HepG2 (cell line): ENCODE data around the gene PPP2R2B. TPM values are rescaled to one million over a fixed set of nuclear protein-coding genes. Genes with fewer than 3 reads are reported as not detected.

Experiments
- ATAC-seq: fragments of 200-7000 bp; cut with Tn5 transposase; 3 replicates; pipeline ENCODE4 v1.9.1; 2020; ENCODE audit warnings: mild to moderate bottlenecking, moderate library complexity
- BruUV-seq: library from RNA; stranded (reverse); fragments of 400-500 nt; replicated peaks from 2 replicates; lab custom pipeline; 2021; lab: Mats Ljungman, UMichigan
- CTCF ChIA-PET: fragments of 300-600 bp; formaldehyde crosslinking; extraction: SDS; loops from one replicate; lab custom pipeline; 2021; ENCODE audit warnings: low total read pairs, inconsistent platforms, low intra/inter-chr PET ratio; lab: Yijun Ruan, JAX
- POLR2A ChIA-PET: fragments of 350-600 bp; sonication (Branson Sonifier 250); formaldehyde crosslinking; loops from one replicate; lab custom pipeline; 2020; ENCODE audit warnings: antibody characterized with exemption, inconsistent platforms; lab: Yijun Ruan, JAX
- DNase-seq: peaks from one replicate; pipeline ENCODE4 v3.0.0-alpha.2; 2015; ENCODE audit warnings: low spot score
- FAIRE-seq: peaks from 3 replicates; lab custom pipeline; 2011; peaks lifted over from hg19 to GRCh38; lab: Jason Lieb, UNC
- H2AFZ ChIP-seq: one replicate; pipeline ENCODE4 v1.6.1; 2011; ENCODE audit warnings: low read length, inconsistent platforms
- H3K27ac ChIP-seq: fragments of 300-600 bp; 3 replicates; pipeline ENCODE4 v1.8.0; 2011; ENCODE audit warnings: mixed run types, mild to moderate bottlenecking, mixed read lengths, low read length, inconsistent platforms; ENCODE audit not compliant: insufficient read depth; ENCODE audit errors: extremely low read length
- H3K27me3 ChIP-seq, 2 experiments: fragments of 200-600 bp in 1 of 2; 2 replicates in 1 of 2; 3 replicates in 1 of 2; pipeline versions ENCODE4 v1.6.0 to v1.8.0; 2011; ENCODE audit warnings: low read length in 2 of 2, mild to moderate bottlenecking in 2 of 2, moderate library complexity in 2 of 2, inconsistent platforms in 1 of 2; ENCODE audit not compliant: insufficient read depth in 2 of 2, control insufficient read depth in 1 of 2
- H3K36me3 ChIP-seq, 2 experiments: fragments of 200-600 bp in 1 of 2; replicated peaks in 1 of 2; 2 replicates in 1 of 2; 3 replicates in 1 of 2; pipeline versions ENCODE4 v1.5.1 to v1.8.0; 2011; ENCODE audit warnings: low read length in 2 of 2, inconsistent platforms in 1 of 2; ENCODE audit not compliant: insufficient read depth in 2 of 2, control insufficient read depth in 1 of 2
- H3K4me1 ChIP-seq: 2 replicates; pipeline ENCODE4 v1.5.1; 2012; ENCODE audit warnings: low read length, inconsistent platforms; ENCODE audit not compliant: insufficient read depth
- H3K4me2 ChIP-seq: 2 replicates; pipeline ENCODE4 v1.6.0; 2011; ENCODE audit warnings: low read depth, low read length, inconsistent platforms
- H3K4me3 ChIP-seq, 3 experiments: fragments of 200-600 bp in 1 of 3; sonication (generic), shearing (Covaris generic) in 1 of 3; replicated peaks in 1 of 3; 2 replicates each; pipeline ENCODE4 v1.5.1; 2011 to 2016; ENCODE audit warnings: low read length in 3 of 3, inconsistent platforms in 2 of 3, low read depth in 2 of 3, mild to moderate bottlenecking in 2 of 3, control low read depth in 1 of 3, mixed read lengths in 1 of 3; ENCODE audit not compliant: insufficient read depth in 1 of 3
- H3K79me2 ChIP-seq: one replicate; pipeline ENCODE4 v1.6.1; 2011; ENCODE audit warnings: low read length, inconsistent platforms; ENCODE audit not compliant: insufficient read depth
- H3K9ac ChIP-seq: 2 replicates; pipeline ENCODE4 v1.6.0; 2011; ENCODE audit warnings: mild to moderate bottlenecking, low read depth, low read length, inconsistent platforms; ENCODE audit not compliant: insufficient read depth
- H3K9me3 ChIP-seq: 2 replicates; pipeline ENCODE4 v1.5.1; 2012; ENCODE audit warnings: mild to moderate bottlenecking, low read length
- H4K20me1 ChIP-seq: 2 replicates; pipeline ENCODE4 v1.6.0; 2011; ENCODE audit warnings: inconsistent platforms, mild to moderate bottlenecking, low read length, moderate library complexity; ENCODE audit not compliant: insufficient read depth
- DPF2 ChIP-seq: sonication (generic); formaldehyde crosslinking; IDR thresholded peaks from 2 replicates; pipeline ENCODE4 v1.4.0; 2020; ENCODE audit warnings: mild to moderate bottlenecking, low read depth, missing genetic modification reagents, borderline replicate concordance
- SATB2 ChIP-seq: sonication (generic); formaldehyde crosslinking; IDR thresholded peaks from 2 replicates; pipeline ENCODE4 v1.5.0; 2020; ENCODE audit warnings: missing genetic modification reagents
- TSC22D2 ChIP-seq: sonication (generic); formaldehyde crosslinking; IDR thresholded peaks from 2 replicates; pipeline ENCODE4 v1.5.1; 2020; ENCODE audit warnings: missing genetic modification reagents, mild to moderate bottlenecking, borderline replicate concordance
- ZNF17 ChIP-seq: sonication (generic); formaldehyde crosslinking; IDR thresholded peaks from 2 replicates; pipeline ENCODE4 v1.5.0; 2020; ENCODE audit warnings: mild to moderate bottlenecking, missing genetic modification reagents
- ZSCAN21 ChIP-seq: sonication (generic); formaldehyde crosslinking; IDR thresholded peaks from 2 replicates; pipeline ENCODE4 v1.8.0; 2022; ENCODE audit warnings: mild to moderate bottlenecking, missing genetic modification reagents, moderate library complexity, borderline replicate concordance
- ZSCAN29 ChIP-seq: sonication (generic); formaldehyde crosslinking; conservative IDR thresholded peaks from 2 replicates; pipeline ENCODE4 v1.4.0; 2020; ENCODE audit warnings: mild to moderate bottlenecking, missing genetic modification reagents
- WGBS: methylation state at CpG from one replicate; pipeline ENCODE4 v1.1.6; 2017; ENCODE audit warnings: low lambda C conversion rate; 5-methylcytosine and 5-hydroxymethylcytosine counted together
- in situ Hi-C: cut with HindIII; loops from 2 replicates; pipeline ENCODE4 v1.10.0; 2017; ENCODE audit warnings: low pct_unique_long_range_greater_than_20kb; ENCODE audit not compliant: extremely low pct_ligation_motif_present
- intact Hi-C: fragments of 100-400 bp; cut with micrococcal nuclease; formaldehyde crosslinking; loops from one replicate; pipeline ENCODE4 v1.10.0; 2022; ENCODE audit not compliant: unreplicated experiment
- polyA plus RNA-seq, 8 experiments: library from polyadenylated mRNA; depleted of rRNA in 3 of 8; stranded (reverse) in 7 of 8; unstranded in 1 of 8; fragments of >200 nt; fragmentation: Illumina TruSeq in 4 of 8; extraction: Trizol in 4 of 8; gene quantifications; 2 replicates each; pipeline versions ENCODE4 v1.2.1 to v1.2.3, GENCODE V29; 2011 to 2016; ENCODE audit warnings: low read depth in 4 of 8, missing spikeins in 1 of 8, mixed read lengths in 1 of 8; ENCODE audit not compliant: insufficient read depth in 1 of 8
- total RNA-seq, 5 experiments: library from RNA; depleted of rRNA; stranded (reverse); fragments of >200 nt; fragmentation: Illumina TruSeq; extraction: Trizol; gene quantifications; 2 replicates each; pipeline ENCODE4 v1.2.3, GENCODE V29; 2016; ENCODE audit warnings: low read depth in 1 of 5
- TF ChIP-seq, protein P1 (sequence below): sonication (generic); formaldehyde crosslinking; IDR thresholded peaks from 2 replicates; pipeline ENCODE4 v1.8.1; 2022; ENCODE audit warnings: low read depth, mild to moderate bottlenecking, missing genetic modification reagents
- TF ChIP-seq, protein P2 (sequence below): sonication (generic); formaldehyde crosslinking; IDR thresholded peaks from 2 replicates; pipeline ENCODE4 v1.8.1; 2023; ENCODE audit warnings: mild to moderate bottlenecking, missing genetic modification reagents

Gene PPP2R2B
- total and polyA plus RNA-seq, 2 of the 13 experiments (the other 11 are each of a cell fraction or from before 2014, with no cell fraction given), result not detected

GRCh38 chr5:146796911-146797310, 81.6 kb downstream of the PPP2R2B start:
- H3K9me3 ChIP-seq, result no peaks in the 10 kb centered on the region
- ATAC-seq (no peak), DNase-seq (no peak), FAIRE-seq (no peak)
- no peak overlapping the region for H3K4me2 ChIP-seq
- BruUV-seq, result no TSS peak
- no peak for TF ChIP-seq TSC22D2 (CRISPR knock-in tag)
- TF ChIP-seq, protein P1, sequence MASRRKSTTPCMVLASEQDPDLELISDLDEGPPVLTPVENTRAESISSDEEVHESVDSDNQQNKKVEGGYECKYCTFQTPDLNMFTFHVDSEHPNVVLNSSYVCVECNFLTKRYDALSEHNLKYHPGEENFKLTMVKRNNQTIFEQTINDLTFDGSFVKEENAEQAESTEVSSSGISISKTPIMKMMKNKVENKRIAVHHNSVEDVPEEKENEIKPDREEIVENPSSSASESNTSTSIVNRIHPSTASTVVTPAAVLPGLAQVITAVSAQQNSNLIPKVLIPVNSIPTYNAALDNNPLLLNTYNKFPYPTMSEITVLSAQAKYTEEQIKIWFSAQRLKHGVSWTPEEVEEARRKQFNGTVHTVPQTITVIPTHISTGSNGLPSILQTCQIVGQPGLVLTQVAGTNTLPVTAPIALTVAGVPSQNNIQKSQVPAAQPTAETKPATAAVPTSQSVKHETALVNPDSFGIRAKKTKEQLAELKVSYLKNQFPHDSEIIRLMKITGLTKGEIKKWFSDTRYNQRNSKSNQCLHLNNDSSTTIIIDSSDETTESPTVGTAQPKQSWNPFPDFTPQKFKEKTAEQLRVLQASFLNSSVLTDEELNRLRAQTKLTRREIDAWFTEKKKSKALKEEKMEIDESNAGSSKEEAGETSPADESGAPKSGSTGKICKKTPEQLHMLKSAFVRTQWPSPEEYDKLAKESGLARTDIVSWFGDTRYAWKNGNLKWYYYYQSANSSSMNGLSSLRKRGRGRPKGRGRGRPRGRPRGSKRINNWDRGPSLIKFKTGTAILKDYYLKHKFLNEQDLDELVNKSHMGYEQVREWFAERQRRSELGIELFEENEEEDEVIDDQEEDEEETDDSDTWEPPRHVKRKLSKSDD (CRISPR knock-in tag), result no peak
- no peak for TF ChIP-seq DPF2 (CRISPR knock-in tag)
- no peak for TF ChIP-seq ZSCAN21 (CRISPR knock-in tag)
- TF ChIP-seq ZNF17 (CRISPR knock-in tag), result no peak
- TF ChIP-seq, protein P2, sequence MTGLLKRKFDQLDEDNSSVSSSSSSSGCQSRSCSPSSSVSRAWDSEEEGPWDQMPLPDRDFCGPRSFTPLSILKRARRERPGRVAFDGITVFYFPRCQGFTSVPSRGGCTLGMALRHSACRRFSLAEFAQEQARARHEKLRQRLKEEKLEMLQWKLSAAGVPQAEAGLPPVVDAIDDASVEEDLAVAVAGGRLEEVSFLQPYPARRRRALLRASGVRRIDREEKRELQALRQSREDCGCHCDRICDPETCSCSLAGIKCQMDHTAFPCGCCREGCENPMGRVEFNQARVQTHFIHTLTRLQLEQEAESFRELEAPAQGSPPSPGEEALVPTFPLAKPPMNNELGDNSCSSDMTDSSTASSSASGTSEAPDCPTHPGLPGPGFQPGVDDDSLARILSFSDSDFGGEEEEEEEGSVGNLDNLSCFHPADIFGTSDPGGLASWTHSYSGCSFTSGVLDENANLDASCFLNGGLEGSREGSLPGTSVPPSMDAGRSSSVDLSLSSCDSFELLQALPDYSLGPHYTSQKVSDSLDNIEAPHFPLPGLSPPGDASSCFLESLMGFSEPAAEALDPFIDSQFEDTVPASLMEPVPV (CRISPR knock-in tag), result no peak
- no peak for TF ChIP-seq ZSCAN29 (CRISPR knock-in tag)
- TF ChIP-seq SATB2 (CRISPR knock-in tag), result no peak
- intact Hi-C loops, result no loop called here
- H3K27me3 ChIP-seq, result no peaks in the 10 kb centered on the region
- CTCF ChIA-PET, result no interaction called here
- no peaks in the 10 kb centered on the region for H3K4me1 ChIP-seq
- no peaks in the 10 kb centered on the region for H3K36me3 ChIP-seq
- H3K4me3 ChIP-seq, result no peak overlapping the region
- in situ Hi-C loops, result no loop called here
- POLR2A ChIA-PET, result no interaction called here
- no peak overlapping the region for H2AFZ ChIP-seq
- no peak overlapping the region for H3K27ac ChIP-seq
- H4K20me1 ChIP-seq, result no peaks in the 10 kb centered on the region
- 0% methylated on average over 1 of the region's 1 CpG for WGBS
- no peaks in the 10 kb centered on the region for H3K79me2 ChIP-seq
- H3K9ac ChIP-seq, result no peak overlapping the region
